OCI-LY7 (cell line): ENCODE measurements around the gene ATP2C2. TPM values are rescaled to one million over a fixed set of nuclear protein-coding genes. Genes with fewer than 3 reads are reported as not detected.

Experiments used
- BruUV-seq: library from RNA; stranded (reverse); fragments of 400-500 nt; replicated peaks from 2 replicates; lab custom pipeline; 2021; lab: Mats Ljungman, UMichigan
- CTCF ChIA-PET: fragments of 300-600 bp; sonication (Branson Sonifier 250); formaldehyde crosslinking; loops from one replicate; lab custom pipeline; 2022; ENCODE audit warnings: antibody characterized with exemption; ENCODE audit not compliant: unreplicated experiment; lab: Charles Lee
- POLR2A ChIA-PET: fragments of 300-600 bp; sonication (Branson Sonifier 250); formaldehyde crosslinking; loops from one replicate; lab custom pipeline; 2022; ENCODE audit warnings: antibody characterized with exemption; lab: Charles Lee
- DNase-seq: peaks from one replicate; pipeline ENCODE4 v3.0.0-alpha.2; 2015; ENCODE audit warnings: low spot score
- H2AFZ ChIP-seq: fragments of 200-600 bp; sonication (generic), shearing (Covaris generic); 2 replicates; pipeline ENCODE4 v1.6.1; 2014; ENCODE audit warnings: mild to moderate bottlenecking, antibody characterized with exemption, low read length, moderate library complexity
- H3K27ac ChIP-seq: fragments of 200-600 bp; sonication (generic); 2 replicates; pipeline ENCODE4 v1.5.1; 2014; ENCODE audit warnings: mixed run types, low read depth, mild to moderate bottlenecking, moderate library complexity, low read length, inconsistent platforms; ENCODE audit not compliant: poor library complexity, severe bottlenecking
- H3K36me3 ChIP-seq: fragments of 200-600 bp; sonication (generic); 2 replicates; pipeline ENCODE4 v1.6.1; 2014; ENCODE audit warnings: mild to moderate bottlenecking, antibody characterized with exemption, low read length, moderate library complexity, mixed read lengths; ENCODE audit not compliant: insufficient read depth
- H3K4me1 ChIP-seq: fragments of 200-600 bp; sonication (generic); 2 replicates; pipeline ENCODE4 v1.5.1; 2014; ENCODE audit warnings: mild to moderate bottlenecking, low read length; ENCODE audit not compliant: insufficient read depth, poor library complexity, severe bottlenecking
- H3K4me2 ChIP-seq: fragments of 200-600 bp; sonication (generic); 2 replicates; pipeline ENCODE4 v1.6.1; 2014; ENCODE audit warnings: mild to moderate bottlenecking, low read length
- H3K4me3 ChIP-seq: fragments of 200-600 bp; sonication (generic); 2 replicates; pipeline ENCODE4 v1.5.1; 2014; ENCODE audit warnings: mild to moderate bottlenecking, low read depth, low read length; ENCODE audit not compliant: poor library complexity, severe bottlenecking
- H3K79me2 ChIP-seq: fragments of 200-600 bp; sonication (generic); 2 replicates; pipeline ENCODE4 v1.6.1; 2016; ENCODE audit warnings: low read depth, mild to moderate bottlenecking, low read length, moderate library complexity, mixed read lengths; ENCODE audit not compliant: insufficient read depth
- H3K9me2 ChIP-seq: fragments of 200-600 bp; sonication (generic); 2 replicates; pipeline ENCODE4 v1.6.1; 2016; ENCODE audit warnings: mild to moderate bottlenecking, low read length, mixed read lengths; ENCODE audit not compliant: insufficient read depth
- H3K9me3 ChIP-seq: fragments of 200-600 bp; sonication (generic); 2 replicates; pipeline ENCODE4 v1.6.1; 2014; ENCODE audit warnings: mild to moderate bottlenecking, mixed run types, low read length, mixed read lengths
- H4K20me1 ChIP-seq: fragments of 200-600 bp; sonication (generic); 2 replicates; pipeline ENCODE4 v1.6.1; 2014; ENCODE audit warnings: mild to moderate bottlenecking, antibody characterized with exemption, low read length, moderate library complexity, mixed read lengths; ENCODE audit not compliant: insufficient read depth
- CTCF ChIP-seq: fragments of 200-600 bp; sonication (generic); conservative IDR thresholded peaks from 2 replicates; pipeline ENCODE4 v1.5.1; 2014; ENCODE audit warnings: mild to moderate bottlenecking, antibody characterized with exemption, low read length, moderate library complexity, mixed read lengths
- EZH2phosphoT487 ChIP-seq: fragments of 200-600 bp; sonication (generic); IDR thresholded peaks from 2 replicates; pipeline ENCODE4 v1.6.1; 2018; ENCODE audit warnings: low read depth, borderline replicate concordance, mild to moderate bottlenecking, mixed run types, antibody characterized with exemption, low read length, moderate library complexity, mixed read lengths
- intact Hi-C: fragments of 100-400 bp; cut with micrococcal nuclease; formaldehyde crosslinking; loops from one replicate; pipeline ENCODE4 v1.10.0; 2022; ENCODE audit not compliant: unreplicated experiment
- total RNA-seq, 2 experiments: library from RNA; depleted of rRNA in 1 of 2; stranded (reverse); fragments of >200 nt in 1 of 2; shearing (Covaris generic) in 1 of 2; gene quantifications; 2 replicates each; pipeline ENCODE4 v1.2.3, GENCODE V29; 2014 to 2022

Gene ATP2C2
- total RNA-seq, 2 experiments from 2014 or later = 0.66 TPM; not detected in 1

DNA sequence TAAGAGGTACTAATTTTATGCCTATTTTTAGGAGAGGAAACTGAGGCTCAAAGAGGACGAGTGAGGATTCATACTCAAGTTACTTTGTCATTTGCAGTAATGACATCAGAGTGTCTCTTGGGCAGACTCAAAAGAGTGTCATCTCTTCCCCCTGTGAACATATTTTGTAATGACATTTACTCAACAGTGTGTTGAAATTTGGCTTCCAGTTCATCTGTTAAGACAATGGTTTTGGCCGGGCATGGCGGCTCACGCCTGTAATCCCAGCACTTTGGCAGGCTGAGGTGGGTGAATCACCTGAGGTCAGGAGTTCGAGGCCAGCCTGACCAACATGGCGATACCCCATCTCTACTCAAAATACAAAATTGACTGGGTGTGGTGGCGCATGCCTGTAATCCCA is 44.7 kb upstream of the ATP2C2 start:
- Histone ChIP-seq H3K79me2 (no peaks in the 10 kb centered on the region), H3K4me2 (no peak overlapping the region), H3K27ac (no peak overlapping the region), H3K4me3 (no peak overlapping the region), H3K4me1 (no peaks in the 10 kb centered on the region), H3K9me2 (no peaks in the 10 kb centered on the region), H4K20me1 (no peaks in the 10 kb centered on the region), H3K36me3 (no peaks in the 10 kb centered on the region), H3K9me3 (no peaks in the 10 kb centered on the region), H2AFZ (no peak overlapping the region)
- ChIA-PET POLR2A (no interaction called here), CTCF (no interaction called here)
- TF ChIP-seq EZH2phosphoT487 = no peak
- TF ChIP-seq CTCF = no peak
- BruUV-seq = no TSS peak
- no peak for DNase-seq
- intact Hi-C loops = no loop called here

- no peak overlapping the region for H3K4me3 ChIP-seq
- H3K9me3 ChIP-seq = no peaks in the 10 kb centered on the region
- H4K20me1 ChIP-seq = no peaks in the 10 kb centered on the region
- no peaks in the 10 kb centered on the region for H3K36me3 ChIP-seq
- H3K79me2 ChIP-seq = no peaks in the 10 kb centered on the region
- H3K27ac ChIP-seq = no peak overlapping the region
- no peak for TF ChIP-seq EZH2phosphoT487
- no peak for TF ChIP-seq CTCF
- H3K4me2 ChIP-seq = no peak overlapping the region
- no peaks in the 10 kb centered on the region for H3K4me1 ChIP-seq
- intact Hi-C loops = no loop called here
- no peak for DNase-seq
- ChIA-PET POLR2A (no interaction called here), CTCF (interaction anchor here (0.7 kb wide), 1 partner anchor 780 kb away, joined by 3 read pairs; no protein-coding TSS in a partner anchor)
- H3K9me2 ChIP-seq = no peaks in the 10 kb centered on the region
- BruUV-seq = no TSS peak
- H2AFZ ChIP-seq = no peak overlapping the region
Observed at GRCh38 chr16:84324434-84325262, 43.7 kb upstream of the ATP2C2 start.

DNA sequence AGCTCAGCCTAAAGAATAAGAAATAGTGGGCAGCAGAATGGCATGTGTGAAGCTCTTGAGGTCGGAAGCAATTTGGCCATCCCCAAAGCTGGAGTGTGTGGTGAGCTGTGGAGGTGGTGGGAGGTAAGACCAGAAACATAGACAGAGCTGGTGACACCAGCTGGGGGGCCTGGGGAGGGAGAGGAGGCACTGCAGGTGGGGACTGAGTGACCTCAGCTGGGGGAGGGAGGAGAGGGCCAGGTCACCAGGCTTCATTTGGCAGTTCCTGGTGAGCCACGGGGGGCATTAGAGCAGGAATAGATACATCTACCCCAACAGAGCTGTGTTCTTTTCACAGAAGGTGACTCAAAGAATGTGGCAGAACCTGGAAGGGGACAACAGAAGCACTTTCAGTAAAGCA is 41.8 kb upstream of the ATP2C2 start:
- H3K4me3 ChIP-seq = no peak overlapping the region
- no peak overlapping the region for H2AFZ ChIP-seq
- no peak overlapping the region for H3K4me2 ChIP-seq
- no peak for DNase-seq
- intact Hi-C loops = no loop called here
- no peaks in the 10 kb centered on the region for H3K9me3 ChIP-seq
- H3K9me2 ChIP-seq = no peaks in the 10 kb centered on the region
- POLR2A ChIA-PET = interaction anchor here (0.5 kb wide), 1 partner anchor 15 kb away, joined by 5 read pairs; no protein-coding TSS in a partner anchor
- no peaks in the 10 kb centered on the region for H3K4me1 ChIP-seq
- no peaks in the 10 kb centered on the region for H3K79me2 ChIP-seq
- CTCF ChIA-PET = no interaction called here
- H3K27ac ChIP-seq = no peak overlapping the region
- BruUV-seq = no TSS peak
- H3K36me3 ChIP-seq = no peaks in the 10 kb centered on the region
- no peak for TF ChIP-seq CTCF
- no peak for TF ChIP-seq EZH2phosphoT487
- H4K20me1 ChIP-seq = no peaks in the 10 kb centered on the region
